Adrenal gland (tissue), 5 donors: ENCODE measurements around the gene INSM1.

Experiments
- POLR2A ChIP-seq, 2 donors: fragments of 450-650 bp; IDR thresholded peaks; one replicate each; pipeline ENCODE4 v1.6.1; 2017; ENCODE audit warnings: antibody characterized with exemption in 2 of 2, mild to moderate bottlenecking in 2 of 2, moderate library complexity in 1 of 2
- TF ChIP-seq, protein P1 (sequence below), 6 experiments: fragments of 450-650 bp in 4 of 6; fragments of 200-600 bp in 2 of 6; sonication (generic) in 1 of 6; IDR thresholded peaks; 1 replicate in 5 of 6; 2 replicates in 1 of 6; pipeline versions ENCODE4 v1.5.1 to v1.8.0; 2016 to 2021; ENCODE audit warnings: antibody characterized with exemption in 6 of 6, mild to moderate bottlenecking in 2 of 6, moderate library complexity in 1 of 6
- donor health status: DM: no; HTN: no; CAD: no.

DNA sequence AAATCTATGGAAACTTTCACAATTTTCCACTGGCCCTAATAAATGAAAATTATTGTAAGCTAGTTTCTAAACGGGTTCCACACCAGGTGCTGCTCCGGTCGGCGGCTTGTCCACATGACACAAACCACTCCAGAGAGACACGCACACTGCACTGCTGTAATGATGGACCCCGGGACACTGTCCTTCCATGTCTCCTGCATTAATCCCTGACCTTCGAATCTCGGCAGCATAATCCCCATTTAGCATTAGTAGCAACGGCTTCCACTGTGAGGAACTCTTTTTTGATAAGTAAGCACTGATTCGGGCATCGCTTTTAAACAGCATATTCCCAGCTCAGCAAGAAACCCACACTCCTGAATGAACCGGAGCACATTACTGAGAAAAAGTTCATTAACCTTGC is 43.5 kb downstream of the INSM1 start:
- TF ChIP-seq, protein P1, sequence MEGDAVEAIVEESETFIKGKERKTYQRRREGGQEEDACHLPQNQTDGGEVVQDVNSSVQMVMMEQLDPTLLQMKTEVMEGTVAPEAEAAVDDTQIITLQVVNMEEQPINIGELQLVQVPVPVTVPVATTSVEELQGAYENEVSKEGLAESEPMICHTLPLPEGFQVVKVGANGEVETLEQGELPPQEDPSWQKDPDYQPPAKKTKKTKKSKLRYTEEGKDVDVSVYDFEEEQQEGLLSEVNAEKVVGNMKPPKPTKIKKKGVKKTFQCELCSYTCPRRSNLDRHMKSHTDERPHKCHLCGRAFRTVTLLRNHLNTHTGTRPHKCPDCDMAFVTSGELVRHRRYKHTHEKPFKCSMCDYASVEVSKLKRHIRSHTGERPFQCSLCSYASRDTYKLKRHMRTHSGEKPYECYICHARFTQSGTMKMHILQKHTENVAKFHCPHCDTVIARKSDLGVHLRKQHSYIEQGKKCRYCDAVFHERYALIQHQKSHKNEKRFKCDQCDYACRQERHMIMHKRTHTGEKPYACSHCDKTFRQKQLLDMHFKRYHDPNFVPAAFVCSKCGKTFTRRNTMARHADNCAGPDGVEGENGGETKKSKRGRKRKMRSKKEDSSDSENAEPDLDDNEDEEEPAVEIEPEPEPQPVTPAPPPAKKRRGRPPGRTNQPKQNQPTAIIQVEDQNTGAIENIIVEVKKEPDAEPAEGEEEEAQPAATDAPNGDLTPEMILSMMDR (IDR thresholded peaks at IDR 0.05) = no peak
- no peak for TF ChIP-seq POLR2A (IDR thresholded peaks at IDR 0.05)
